Left cardiac atrium (tissue), 4 donors: ENCODE data around the gene GPR63. TPM values are rescaled to one million over a fixed set of nuclear protein-coding genes. Genes with fewer than 3 reads are reported as not detected.

Experiments used
- ATAC-seq, 2 donors: fragments of 200-7000 bp; cut with Tn5 transposase; one replicate each; pipeline ENCODE4 v1.9.1; 2020; ENCODE audit warnings: mild to moderate bottlenecking in 2 of 2, moderate library complexity in 2 of 2
- DNase-seq: peaks from one replicate; pipeline ENCODE4 v3.0.0-alpha.2; 2020
- intact Hi-C, 2 donors: fragments of 100-400 bp; cut with DNase I; formaldehyde crosslinking; loops; one replicate each; pipeline versions ENCODE4 v1.14.1 to v1.15.1; 2022 to 2023
- total RNA-seq, 2 donors: library from RNA; stranded (reverse); fragmentation: NEBNext Ultra II Directional; extraction: Animal tissue kit (Norgen Biotek cat#: 25700); gene quantifications; one replicate each; pipeline ENCODE4 v1.2.1, GENCODE V29; 2021
- donor health status: DM: no; HTN: yes; CAD: no.
- donor health status: DM: no; HTN: yes; CAD: no; lungs with severe emphysema.
- donor health status: DM: yes; HTN: yes; CAD: no.
- donor health status: Dilated cardiomyopathy.

The GPR63 gene
- total RNA-seq, 2 donors from 2014 or later = 0.21 to 0.24 TPM

DNA sequence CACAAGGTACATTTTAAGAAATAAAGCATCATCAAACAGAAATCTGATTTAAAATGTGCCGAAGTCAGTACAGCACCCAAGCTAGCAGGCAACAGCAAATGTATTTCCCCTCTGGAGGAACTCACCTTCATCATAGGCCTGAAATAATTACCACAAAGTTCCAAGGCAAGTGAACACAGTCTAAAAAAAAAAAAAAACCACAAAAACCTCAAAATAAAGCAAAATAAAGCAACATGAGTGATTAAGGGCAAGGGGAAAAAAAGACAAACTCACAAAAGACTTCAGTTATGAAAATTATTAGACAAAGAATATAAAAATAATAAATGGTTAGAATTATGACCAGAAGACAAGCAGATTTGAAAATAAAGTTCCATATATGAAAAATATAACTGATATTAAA is 10.4 kb downstream of the GPR63 start:
- intact Hi-C loops = no loop called here
- ATAC-seq = no peak

DNA sequence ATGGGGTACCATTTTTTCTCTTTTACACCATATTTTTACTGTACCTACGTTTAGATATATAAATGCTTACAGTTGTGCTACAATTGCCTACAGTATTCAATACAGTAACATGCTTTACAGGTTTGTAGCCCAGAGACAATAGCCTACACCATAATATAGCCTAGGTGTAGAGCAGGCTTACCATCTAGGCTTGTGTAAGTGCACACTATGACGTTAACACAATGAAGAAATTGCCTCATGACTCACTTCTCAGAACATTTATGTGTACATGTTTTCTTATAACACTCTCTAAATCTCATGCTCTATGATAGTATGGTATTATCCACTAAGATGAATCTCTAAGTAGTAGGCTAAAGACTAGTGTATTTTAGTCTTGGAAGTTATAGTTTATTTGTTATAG is 13.5 kb downstream of the GPR63 start:
- intact Hi-C loops = no loop called here
- DNase-seq (no peak), ATAC-seq (no peak)

More for the DNA sequence above, 10.4 kb downstream of the GPR63 start:
- no peak for DNase-seq

DNA sequence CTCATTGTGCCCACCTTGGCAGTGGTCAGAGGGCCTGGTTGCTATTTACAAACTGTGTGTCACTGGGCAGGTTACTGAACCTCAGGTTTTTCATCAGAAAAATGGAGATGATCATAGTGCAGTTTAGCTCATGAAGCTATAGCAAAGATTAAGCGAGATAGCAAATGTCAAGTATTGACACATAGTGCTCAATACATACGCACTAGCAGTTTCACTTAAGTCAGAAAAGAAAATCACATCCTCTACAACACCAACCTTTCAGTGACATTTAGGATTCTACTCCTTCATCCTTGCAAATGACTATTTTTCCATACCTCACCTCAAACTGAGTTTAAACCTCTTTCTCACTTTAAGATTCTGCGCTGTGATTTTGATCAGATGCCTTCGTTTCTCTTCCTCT is 16.2 kb downstream of the GPR63 start:
- ATAC-seq (no peak), DNase-seq (no peak)
- intact Hi-C loops = no loop called here

DNA sequence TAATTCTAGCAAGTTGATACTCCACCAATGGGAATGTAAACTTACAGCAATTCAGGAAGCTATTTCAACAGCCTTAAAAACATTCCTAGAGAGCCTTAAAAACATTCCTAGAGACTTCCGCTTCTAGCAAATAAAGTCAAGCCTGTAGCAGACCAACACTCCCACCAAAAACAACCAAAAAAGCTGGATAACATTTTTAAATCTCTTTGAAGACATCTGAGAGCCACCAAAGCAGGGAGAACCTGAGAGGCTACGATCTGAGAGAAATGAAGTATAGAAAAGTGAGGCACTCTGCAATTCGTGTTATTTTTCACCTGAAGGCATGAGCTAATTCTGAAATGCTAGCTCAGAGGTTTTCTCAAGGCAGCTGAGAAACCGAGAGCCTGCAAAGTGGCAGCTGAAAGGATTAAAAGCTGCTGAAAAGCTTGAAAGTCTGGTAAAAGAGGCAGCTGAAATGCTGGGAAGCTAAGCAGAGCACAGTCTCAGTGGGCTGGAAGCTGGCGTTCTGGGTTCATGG is 20.9 kb downstream of the GPR63 start:
- intact Hi-C loops = no loop called here
- ATAC-seq (no peak), DNase-seq (no peak)

DNA sequence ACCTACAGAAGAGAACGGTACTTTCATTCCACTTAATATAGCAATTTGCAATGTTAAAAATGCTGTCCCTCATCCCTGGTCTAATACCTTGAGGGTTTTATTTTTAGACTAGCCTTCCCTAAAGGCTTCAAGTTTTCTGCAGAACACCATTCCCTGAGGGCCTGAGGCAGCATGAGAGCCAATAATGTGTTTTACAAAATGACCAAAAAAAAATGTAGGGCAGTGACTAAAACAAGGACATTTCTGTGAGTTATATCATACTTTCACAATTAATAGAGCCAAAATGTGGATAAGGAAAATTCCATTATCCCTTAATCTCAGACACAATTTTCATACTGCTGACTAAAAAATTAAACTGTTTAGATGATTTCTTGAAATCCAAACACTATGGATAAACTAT is 22.7 kb downstream of the GPR63 start:
- ATAC-seq = no peak
- intact Hi-C loops = no loop called here
- DNase-seq = no peak

GRCh38 chr6:96812077-96812703 is 25.1 kb downstream of the GPR63 start:
- no peak for ATAC-seq
- intact Hi-C loops = no loop called here

GRCh38 chr6:96811670-96812069 is 25.6 kb downstream of the GPR63 start:
- ATAC-seq (no peak), DNase-seq (no peak)
- intact Hi-C loops = no loop called here

More at GRCh38 chr6:96812077-96812703, 25.1 kb downstream of the GPR63 start:
- no peak for DNase-seq

DNA sequence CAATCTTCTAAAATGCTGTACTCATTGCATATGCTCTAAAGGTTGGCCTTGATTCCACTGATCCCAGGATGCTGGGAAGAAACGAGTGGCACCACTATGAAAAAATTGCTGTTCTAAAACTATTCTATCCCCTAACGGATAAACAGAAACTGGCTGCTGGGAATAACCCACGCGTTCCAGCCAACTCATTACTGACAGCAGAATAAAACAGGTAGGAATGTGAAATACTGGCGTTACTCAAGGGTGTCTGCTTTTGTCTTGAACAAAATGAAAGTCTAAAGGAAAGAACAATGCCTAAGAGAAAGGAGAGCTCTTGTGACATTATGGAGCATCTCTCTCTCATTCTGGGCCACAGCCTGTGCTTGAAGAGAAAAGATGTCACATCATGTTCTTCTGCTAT is 26.1 kb downstream of the GPR63 start:
- ATAC-seq (no peak), DNase-seq (no peak)
- intact Hi-C loops = no loop called here

GRCh38 chr6:96809119-96809518 is 28.2 kb downstream of the GPR63 start:
- DNase-seq (no peak), ATAC-seq (peak in 1 of 2 donors; percentile 89)
- intact Hi-C loops = no loop called here

DNA sequence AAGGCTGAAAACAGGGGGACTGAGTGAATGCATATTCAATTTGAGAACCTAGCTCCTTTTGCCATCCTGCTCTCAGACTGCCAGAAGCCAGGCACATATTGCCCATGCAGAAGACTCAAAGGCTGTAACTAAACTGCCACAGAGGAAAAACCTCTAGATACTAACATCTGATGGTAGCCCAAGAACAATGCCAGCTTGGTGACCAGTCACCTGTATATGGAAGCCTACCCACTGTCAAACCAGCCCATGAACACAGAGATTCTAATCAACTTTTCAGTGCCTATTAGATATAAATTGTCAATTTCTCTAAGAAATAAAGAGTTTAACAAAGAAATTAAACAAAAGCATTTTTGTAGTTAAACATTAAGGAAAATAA is 34.2 kb downstream of the GPR63 start:
- intact Hi-C loops = no loop called here
- DNase-seq (no peak), ATAC-seq (no peak)

DNA sequence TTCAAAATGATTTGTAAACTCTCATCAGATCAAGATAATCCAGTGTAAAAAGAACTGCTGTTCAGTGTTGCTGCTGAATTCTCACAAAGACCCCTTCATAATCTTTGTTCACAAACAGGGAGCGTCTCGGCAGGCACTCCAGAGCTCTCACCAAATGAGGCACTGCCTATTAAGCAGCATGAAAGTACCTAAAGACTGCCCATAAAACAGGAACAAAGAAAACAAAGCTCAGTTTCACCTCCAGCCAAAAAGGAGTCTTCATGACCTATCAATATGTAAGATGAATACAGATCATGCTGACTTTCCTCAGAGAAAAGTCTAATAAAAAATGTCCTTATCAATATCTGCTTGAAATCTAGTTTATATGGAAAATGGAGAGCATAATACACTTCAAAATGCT is 41.8 kb downstream of the GPR63 start:
- no peak for ATAC-seq
- no peak for DNase-seq
- intact Hi-C loops = no loop called here

GRCh38 chr6:96794980-96795379 is 42.3 kb downstream of the GPR63 start:
- no peak for DNase-seq
- no peak for ATAC-seq
- intact Hi-C loops = no loop called here

DNA sequence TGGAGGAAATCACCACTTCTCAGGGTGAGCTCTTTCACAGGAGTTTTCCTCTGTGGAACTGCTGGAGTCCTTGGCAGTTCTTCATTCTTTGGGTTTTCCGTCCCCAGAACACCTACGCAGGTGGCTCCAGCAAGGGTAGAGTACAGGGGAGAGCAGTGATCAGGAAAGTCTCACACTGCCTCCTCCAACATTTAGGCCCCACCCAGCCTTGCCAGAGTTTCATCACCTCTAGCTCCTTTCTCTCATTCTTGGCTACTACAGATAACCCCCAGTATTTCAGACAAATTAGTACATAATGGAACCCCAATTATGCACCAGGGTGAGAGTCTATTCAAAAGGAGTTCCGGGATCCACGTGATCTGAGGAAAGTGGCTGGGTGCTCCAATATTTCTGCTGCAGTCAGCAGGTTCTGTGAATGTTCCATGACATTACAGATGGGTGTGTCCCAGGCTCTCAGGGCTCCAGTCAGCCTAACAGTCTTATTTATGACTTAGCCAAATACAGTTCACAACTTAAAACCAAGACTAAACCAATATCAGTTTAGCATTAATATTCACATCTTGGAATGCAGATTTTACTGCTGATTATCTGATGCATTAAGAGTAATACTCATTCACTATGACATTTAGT is 44.6 kb downstream of the GPR63 start:
- intact Hi-C loops = no loop called here
- no peak for DNase-seq
- ATAC-seq = no peak

- intact Hi-C loops = no loop called here
- ATAC-seq (no peak), DNase-seq (no peak)
These were observed 47.4 kb downstream of the GPR63 start for GRCh38 chr6:96789871-96790270.

DNA sequence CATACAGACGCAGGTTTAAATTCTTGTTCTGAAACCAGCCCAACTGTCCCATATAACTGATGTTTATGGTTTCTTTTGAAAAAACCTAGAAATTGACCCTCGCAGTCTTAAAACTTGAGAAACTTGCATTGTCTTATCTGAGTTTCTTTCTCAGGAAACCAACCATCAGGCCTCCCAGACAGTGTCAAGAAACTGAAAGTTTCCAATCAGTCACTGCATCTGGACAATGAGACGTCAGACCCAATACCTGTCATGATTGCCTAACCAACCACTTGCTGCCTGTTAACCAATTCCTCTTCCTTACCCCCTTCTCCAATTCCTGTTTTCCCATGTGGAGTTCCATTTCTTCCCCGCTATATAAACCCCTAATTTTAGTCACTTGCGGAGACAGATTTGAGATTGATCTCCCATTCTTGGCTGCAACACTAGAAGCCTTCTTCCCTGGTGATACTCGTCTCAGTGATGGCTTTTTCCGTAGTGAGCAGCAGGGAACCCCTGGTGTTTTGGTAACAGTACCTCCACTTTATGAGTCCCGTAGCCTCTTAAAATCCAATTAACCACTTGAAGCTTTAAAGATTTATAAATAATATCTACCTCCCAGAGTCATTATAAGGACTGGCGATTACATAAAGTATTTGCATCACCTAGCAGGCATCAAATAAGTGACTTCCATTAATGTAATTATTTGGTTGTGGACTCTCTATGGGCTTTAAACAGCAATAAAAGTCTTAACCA is 49.3 kb downstream of the GPR63 start:
- intact Hi-C loops = no loop called here
- ATAC-seq = no peak
- no peak for DNase-seq

DNA sequence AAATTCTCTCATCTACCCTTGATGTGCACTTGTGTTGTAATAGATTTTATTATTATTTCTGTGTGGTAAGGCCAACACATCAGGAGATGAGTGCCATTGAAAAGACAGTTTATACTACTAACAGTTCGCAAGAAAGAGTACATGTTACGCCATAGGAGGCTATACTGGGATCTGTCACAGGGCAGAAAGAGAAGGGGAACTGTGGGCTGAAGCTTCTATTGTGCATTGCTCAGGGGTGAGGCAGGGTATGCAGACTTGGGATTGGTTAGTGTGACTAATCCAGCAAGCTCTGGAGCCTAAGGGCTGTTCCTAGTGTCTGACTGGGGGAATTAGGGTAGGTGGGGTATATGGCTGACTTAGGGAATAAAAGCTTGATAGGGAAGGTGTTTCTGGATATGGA is 50.9 kb downstream of the GPR63 start:
- no peak for ATAC-seq
- intact Hi-C loops = no loop called here
- DNase-seq = no peak

GRCh38 chr6:96784650-96785049 is 52.6 kb downstream of the GPR63 start:
- intact Hi-C loops = no loop called here

DNA sequence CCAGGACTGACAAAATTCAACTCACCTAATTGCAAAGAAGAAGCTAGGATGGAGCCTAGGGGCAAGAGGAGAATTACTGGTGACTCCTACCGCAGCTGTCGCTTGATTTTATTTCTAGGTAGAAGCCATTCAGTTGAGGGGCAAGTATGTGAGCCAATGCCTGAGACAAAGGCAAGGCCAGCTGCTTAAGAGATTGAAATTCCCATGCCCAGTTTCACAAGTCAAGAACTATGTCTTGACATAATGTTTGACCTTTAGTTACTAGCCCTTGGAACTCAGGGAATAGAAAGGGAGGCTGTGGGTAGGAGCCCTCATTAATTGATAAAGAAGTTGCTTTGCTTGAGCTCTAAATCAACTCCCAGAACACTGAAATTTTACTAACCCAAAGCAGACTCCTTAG is 54.0 kb downstream of the GPR63 start:
- intact Hi-C loops = no loop called here
- DNase-seq = no peak
- ATAC-seq = no peak

More at GRCh38 chr6:96784650-96785049, 52.6 kb downstream of the GPR63 start:
- no peak for DNase-seq
- ATAC-seq = no peak

DNA sequence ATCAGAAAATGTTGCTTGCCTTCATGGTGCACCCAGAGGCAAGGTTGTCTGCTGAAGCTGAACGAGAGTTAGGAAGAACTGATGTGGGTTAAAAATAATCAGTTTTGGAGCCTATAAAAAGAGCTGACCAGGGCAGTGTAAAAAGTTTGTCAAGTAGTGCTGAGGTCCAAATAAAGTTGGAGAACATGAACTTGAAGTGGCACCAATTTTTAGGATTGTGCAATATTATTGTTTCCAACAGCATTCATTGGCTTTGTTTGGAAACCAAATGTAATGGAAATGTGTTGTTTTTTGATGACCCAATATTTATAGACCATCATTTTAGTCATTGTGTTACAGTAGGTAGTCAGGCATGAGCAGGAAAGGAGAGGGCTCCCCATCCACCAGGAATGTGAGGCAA is 55.7 kb downstream of the GPR63 start:
- intact Hi-C loops = no loop called here
- ATAC-seq = no peak
- no peak for DNase-seq

GRCh38 chr6:96777113-96777512 is 60.2 kb downstream of the GPR63 start:
- DNase-seq (no peak), ATAC-seq (no peak)
- intact Hi-C loops = no loop called here
